GF-D8 (cell line): ENCODE data around the gene RBX1.
"Not testable (repeated sequence)": the region's sequence is repeated elsewhere in the genome, so short reads cannot be mapped to it uniquely, and the experiment has no call there.

Experiments used
- DNase-seq: peaks from one replicate; lab custom pipeline; 2025; lab: John Stamatoyannopoulos, UW

The RBX1 gene

GRCh38 chr22:40972587-40972986 is 21.4 kb downstream of the RBX1 start:
- no peak for DNase-seq

GRCh38 chr22:40973144-40973543 is 22.0 kb downstream of the RBX1 start:
- DNase-seq: no peak

- DNase-seq: no peak
These were observed 24.2 kb downstream of the RBX1 start for GRCh38 chr22:40975366-40975765.

- DNase-seq: no peak
These were observed 25.9 kb downstream of the RBX1 start for GRCh38 chr22:40976866-40977700.

- no peak for DNase-seq
These were observed 28.0 kb downstream of the RBX1 start for GRCh38 chr22:40979198-40979597.

GRCh38 chr22:40979871-40980270 is 28.7 kb downstream of the RBX1 start:
- no peak for DNase-seq

GRCh38 chr22:40982482-40983385 is 31.6 kb downstream of the RBX1 start:
- no peak for DNase-seq

- no peak for DNase-seq
These were observed 40.1 kb downstream of the RBX1 start for GRCh38 chr22:40991298-40991697.

- no peak for DNase-seq
These were observed 44.6 kb downstream of the RBX1 start for GRCh38 chr22:40995821-40996220.

- DNase-seq: no peak
These were observed 46.3 kb downstream of the RBX1 start for GRCh38 chr22:40997520-40997919.

- DNase-seq: no peak
These were observed 48.9 kb downstream of the RBX1 start for GRCh38 chr22:41000040-41000565.

- no peak for DNase-seq
These were observed 50.0 kb downstream of the RBX1 start for GRCh38 chr22:41000941-41001721.

GRCh38 chr22:41001722-41002122 is 50.5 kb downstream of the RBX1 start:
- DNase-seq: no peak

- not testable (repeated sequence) for DNase-seq
These were observed 51.2 kb downstream of the RBX1 start for GRCh38 chr22:41002386-41002785.

GRCh38 chr22:41003066-41003465 is 51.9 kb downstream of the RBX1 start:
- no peak for DNase-seq

GRCh38 chr22:41003976-41004375 is 52.8 kb downstream of the RBX1 start:
- DNase-seq: no peak

GRCh38 chr22:41009222-41009948 is 58.2 kb downstream of the RBX1 start:
- DNase-seq: peak; percentile 73

GRCh38 chr22:41015003-41015402 is 63.8 kb downstream of the RBX1 start:
- DNase-seq: no peak

GRCh38 chr22:41021061-41021612 is 70.0 kb downstream of the RBX1 start:
- no peak for DNase-seq

- DNase-seq: peak; percentile 47
These were observed 70.7 kb downstream of the RBX1 start for GRCh38 chr22:41021613-41022454.
